T-cell (primary cell): Measurements from ENCODE around the gene ZKSCAN8. TPM values are rescaled to one million over a fixed set of nuclear protein-coding genes. Genes with fewer than 3 reads are reported as not detected.

Experiments
- ATAC-seq, 4 experiments: fragments of 200-7000 bp in 3 of 4; fragments of 150-1000 bp in 1 of 4; cut with Tn5 transposase; replicated peaks in 1 of 4; 1 replicate in 3 of 4; 2 replicates in 1 of 4; pipeline ENCODE4 v1.10.0; 2021; ENCODE audit warnings: moderate library complexity in 3 of 4, mild to moderate bottlenecking in 2 of 4, moderate number of reproducible peaks in 1 of 4
- CTCF ChIA-PET, 2 donors: fragments of 300-600 bp; sonication (Branson Sonifier 250); formaldehyde crosslinking; loops; one replicate each; lab custom pipeline; 2022; ENCODE audit warnings: antibody characterized with exemption in 2 of 2; lab: Charles Lee
- POLR2A ChIA-PET, 2 donors: fragments of 300-600 bp; sonication (Branson Sonifier 250); formaldehyde crosslinking; loops; one replicate each; lab custom pipeline; 2022; ENCODE audit warnings: antibody characterized with exemption in 2 of 2; lab: Charles Lee
- DNase-seq, 35 experiments: peaks; one replicate each; pipeline versions ENCODE4 v3.0.0 to v3.0.0-alpha.2; 2013 to 2023
- H3K27ac ChIP-seq: one replicate; pipeline ENCODE4 v1.5.1; 2013; ENCODE audit warnings: low read length
- H3K27me3 ChIP-seq, 2 experiments: replicated peaks in 1 of 2; 1 replicate in 1 of 2; 2 replicates in 1 of 2; pipeline versions ENCODE4 v1.6.1 to v1.7.0; 2013; ENCODE audit warnings: low read length in 1 of 2, mixed read lengths in 1 of 2; ENCODE audit not compliant: control insufficient read depth in 2 of 2, insufficient read depth in 2 of 2; ENCODE audit errors: extremely low read depth in 1 of 2
- H3K36me3 ChIP-seq, 2 donors: 1 replicate in 1 of 2; 2 replicates in 1 of 2; pipeline versions ENCODE4 v1.6.1 to v1.7.0; 2013; ENCODE audit warnings: low read length in 1 of 2; ENCODE audit not compliant: control insufficient read depth in 2 of 2, insufficient read depth in 1 of 2; ENCODE audit errors: extremely low read depth in 1 of 2
- H3K4me1 ChIP-seq, 2 experiments: 1 replicate in 1 of 2; 2 replicates in 1 of 2; pipeline versions ENCODE4 v1.6.1 to v1.7.0; 2013; ENCODE audit warnings: low read length in 2 of 2, mixed read lengths in 1 of 2; ENCODE audit not compliant: insufficient read depth in 2 of 2, control insufficient read depth in 1 of 2; ENCODE audit errors: extremely low read depth in 1 of 2
- H3K4me3 ChIP-seq, 2 donors: 1 replicate in 1 of 2; 2 replicates in 1 of 2; pipeline versions ENCODE4 v1.5.1 to v1.7.0; 2013; ENCODE audit warnings: mild to moderate bottlenecking in 2 of 2, low read length in 1 of 2, moderate library complexity in 1 of 2; ENCODE audit not compliant: control insufficient read depth in 1 of 2; ENCODE audit errors: extremely low read depth in 1 of 2
- H3K9me3 ChIP-seq: 2 replicates; pipeline ENCODE4 v1.7.0; 2013
- H3K27ac Mint-ChIP-seq, 2 donors: one replicate each; pipeline ENCODE4 v1.8.0; 2020 to 2021; ENCODE audit warnings: mild to moderate bottlenecking in 2 of 2, mixed read lengths in 2 of 2
- H3K27me3 Mint-ChIP-seq, 2 donors: one replicate each; pipeline ENCODE4 v1.8.0; 2021 to 2022; ENCODE audit warnings: mixed read lengths in 2 of 2
- H3K36me3 Mint-ChIP-seq: one replicate; pipeline ENCODE4 v1.8.0; 2021; ENCODE audit warnings: mixed read lengths
- H3K4me1 Mint-ChIP-seq, 3 donors: one replicate each; pipeline ENCODE4 v1.8.0; 2020 to 2022; ENCODE audit warnings: mixed read lengths in 3 of 3, mild to moderate bottlenecking in 1 of 3
- H3K4me3 Mint-ChIP-seq, 3 donors: one replicate each; pipeline ENCODE4 v1.8.0; 2020 to 2022; ENCODE audit warnings: mild to moderate bottlenecking in 3 of 3, mixed read lengths in 3 of 3, moderate library complexity in 3 of 3
- H3K9me3 Mint-ChIP-seq, 3 donors: one replicate each; pipeline ENCODE4 v1.8.0; 2020 to 2022; ENCODE audit warnings: mixed read lengths in 3 of 3
- whole genome bisulfite sequencing: methylation state at CpG from one replicate; pipeline ENCODE4 v1.1.5; 2013; ENCODE audit warnings: missing lambda C conversion rate; ENCODE audit not compliant: insufficient coverage; 5-methylcytosine and 5-hydroxymethylcytosine counted together
- total RNA-seq, 35 experiments: library from RNA in 6 of 35; stranded (reverse) in 6 of 35; fragments of 120-200 nt in 1 of 35; gene quantifications; one replicate each; pipeline versions ENCODE4 v1.2.1 to v1.2.4 and lab custom pipeline; 2013 to 2026

ZKSCAN8 gene
- total RNA-seq, 5 donors from 2014 or later (not counting 1 experiment from before 2014, with no cell fraction given), result 23.3 to 35.7 (median 35.0) TPM

DNA sequence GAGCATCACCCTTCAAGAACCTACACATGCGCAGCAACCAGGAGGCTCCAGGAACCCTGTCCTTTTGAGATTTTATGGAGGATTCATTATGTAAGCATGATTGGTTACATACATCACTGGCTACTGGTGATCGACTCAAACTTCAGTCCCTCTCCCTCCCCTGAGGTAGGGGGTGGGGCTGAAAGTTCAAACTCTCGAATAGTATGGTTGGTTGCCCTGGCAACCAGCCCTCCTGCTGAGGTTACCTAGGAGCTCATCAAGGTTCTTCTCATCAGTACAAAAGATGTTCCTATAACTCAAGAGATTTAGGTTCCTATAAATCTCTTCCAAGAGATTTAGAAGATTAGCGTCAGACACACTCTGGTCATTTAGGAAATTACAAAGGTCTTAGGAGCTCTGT is 61.5 kb downstream of the ZKSCAN8 start:
- DNase-seq (no peak), ATAC-seq (no peak)
- Histone ChIP-seq H3K9me3 (no peaks in the 10 kb centered on the region), H3K4me3 (no peak overlapping the region), H3K36me3 (no peaks in the 10 kb centered on the region), H3K4me1 (peaks cover 0 to 12% of the 10 kb centered on the region in 2 experiments), H3K27ac (no peak overlapping the region), H3K27me3 (peaks cover 17 to 26% of the 10 kb centered on the region in 2 experiments)
- peaks cover 16 to 58% (median 26%) of the 10 kb centered on the region in 3 donors for H3K9me3 Mint-ChIP-seq
- no peak overlapping the region for H3K4me3 Mint-ChIP-seq
- H3K27ac Mint-ChIP-seq, result no peak overlapping the region
- POLR2A ChIA-PET, result no interaction called here
- WGBS, result no CpG with 5 or more reads among the region's 4 CpGs
- CTCF ChIA-PET, result no interaction called here
- peaks cover 10% of the 10 kb centered on the region for H3K36me3 Mint-ChIP-seq
- peaks cover 61 to 70% of the 10 kb centered on the region in 2 donors for H3K27me3 Mint-ChIP-seq
- peaks cover 17 to 21% (median 19%) of the 10 kb centered on the region in 3 donors for H3K4me1 Mint-ChIP-seq

DNA sequence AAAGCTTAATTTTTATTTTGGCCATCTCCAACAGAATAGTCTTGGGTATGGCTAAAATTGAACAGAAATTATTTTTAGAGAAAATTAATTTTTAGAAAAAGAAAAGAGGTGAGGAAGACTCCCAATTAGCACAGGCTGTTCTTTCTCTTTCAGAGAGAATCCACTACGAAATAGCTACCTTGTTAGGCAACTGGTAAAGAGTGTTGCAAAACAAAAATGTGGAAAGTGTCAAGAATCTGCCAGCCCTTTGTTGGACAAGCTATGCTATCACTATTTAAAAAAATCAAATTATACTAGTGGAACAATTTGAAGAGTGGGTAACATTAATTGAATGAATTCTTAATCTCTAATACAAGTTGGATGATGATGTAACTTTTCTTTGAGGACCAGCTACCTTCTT is 64.2 kb downstream of the ZKSCAN8 start:
- Histone ChIP-seq H3K9me3 (peaks cover 2% of the 10 kb centered on the region), H3K27ac (no peak overlapping the region), H3K4me1 (peaks cover 0 to 13% of the 10 kb centered on the region in 2 experiments), H3K36me3 (no peaks in the 10 kb centered on the region), H3K27me3 (peaks cover 29 to 30% of the 10 kb centered on the region in 2 experiments), H3K4me3 (no peak overlapping the region)
- ChIA-PET POLR2A (interaction anchor here (0.5 to 0.7 kb wide), 2 partner anchors 17 to 59 kb away, joined by 3 to 4 read pairs; no protein-coding TSS in a partner anchor), CTCF (interaction anchor here in 1 of 2 donors (1.0 kb wide), 1 partner anchor 14 kb away, joined by 3 read pairs; no protein-coding TSS in a partner anchor)
- no peak overlapping the region for H3K27ac Mint-ChIP-seq
- no peaks in the 10 kb centered on the region for H3K36me3 Mint-ChIP-seq
- H3K9me3 Mint-ChIP-seq, result peaks cover 9 to 35% (median 20%) of the 10 kb centered on the region in 3 donors
- ATAC-seq (no peak), DNase-seq (no peak)
- peaks cover 62 to 68% of the 10 kb centered on the region in 2 donors for H3K27me3 Mint-ChIP-seq
- WGBS, result no CpG with 5 or more reads among the region's 1 CpG
- no peak overlapping the region for H3K4me3 Mint-ChIP-seq
- peaks cover 19 to 24% (median 20%) of the 10 kb centered on the region in 3 donors for H3K4me1 Mint-ChIP-seq

DNA sequence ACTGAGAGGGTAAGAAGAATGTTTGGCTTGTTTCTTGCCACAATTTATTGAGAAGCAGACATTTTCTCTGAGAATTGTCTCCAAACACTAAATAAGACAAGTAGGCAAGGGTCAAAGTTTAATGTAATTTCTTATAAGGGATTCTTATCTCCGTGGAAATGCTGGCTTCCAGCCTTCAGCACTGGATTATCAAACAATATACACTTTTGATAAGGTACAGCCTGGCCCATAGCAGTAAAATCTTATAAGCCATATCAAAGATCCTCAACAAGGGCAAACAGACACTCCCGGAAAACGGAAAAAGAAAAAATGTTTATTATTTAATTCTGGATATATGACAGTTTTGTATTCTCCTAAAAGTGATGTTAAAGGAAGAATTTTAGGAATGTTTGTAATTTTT is 64.8 kb downstream of the ZKSCAN8 start:
- H3K4me1 Mint-ChIP-seq, result peaks cover 20 to 25% (median 20%) of the 10 kb centered on the region in 3 donors
- CTCF ChIA-PET, result interaction anchor here in 1 of 2 donors (0.6 kb wide), 1 partner anchor 82 kb away, joined by 3 read pairs; no protein-coding TSS in a partner anchor

DNA sequence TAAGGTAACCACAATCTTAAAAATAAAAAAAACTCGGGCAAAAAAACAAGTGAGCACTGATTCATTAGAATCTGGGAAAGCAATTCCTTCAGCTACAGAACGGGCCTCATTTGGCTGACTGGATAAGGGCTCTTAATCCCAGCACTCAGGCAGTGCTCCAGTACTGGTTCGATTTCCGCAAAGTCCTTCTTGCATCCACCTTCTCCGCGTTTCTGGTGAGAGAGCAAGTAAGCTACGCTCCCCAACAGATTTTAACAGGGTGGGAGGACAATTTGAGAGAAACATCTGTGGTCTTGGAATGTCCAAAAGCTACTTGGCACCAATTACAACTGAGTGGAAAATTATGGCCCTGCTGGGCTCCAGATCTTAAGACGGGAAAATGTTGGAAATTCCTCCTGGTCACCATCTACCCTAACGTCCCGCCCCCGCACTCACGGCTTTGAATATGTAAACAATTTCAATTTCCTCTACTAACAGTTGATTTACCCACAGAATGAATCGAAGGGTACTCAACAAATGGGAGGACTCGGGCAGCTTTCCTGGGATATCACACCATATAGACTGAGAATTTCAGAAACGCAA is 65.3 kb downstream of the ZKSCAN8 start:
- no peaks in the 10 kb centered on the region for H3K36me3 ChIP-seq
- CTCF ChIA-PET, result interaction anchor here in 1 of 2 donors (0.6 kb wide), 1 partner anchor 82 kb away, joined by 3 read pairs; no protein-coding TSS in a partner anchor
- ATAC-seq (no peak), DNase-seq (no peak)
- H3K9me3 ChIP-seq, result peaks cover 2% of the 10 kb centered on the region
- no peak overlapping the region for H3K27ac ChIP-seq
- Mint-ChIP-seq H3K27ac (no peak overlapping the region), H3K4me3 (peak overlapping the region in 2 of 3 donors; percentile 59 to 66), H3K27me3 (peaks cover 68 to 74% of the 10 kb centered on the region in 2 donors), H3K4me1 (peaks cover 22 to 26% (median 24%) of the 10 kb centered on the region in 3 donors), H3K36me3 (no peaks in the 10 kb centered on the region), H3K9me3 (peaks cover 9 to 35% (median 20%) of the 10 kb centered on the region in 3 donors)
- peaks cover 0 to 16% of the 10 kb centered on the region in 2 experiments for H3K4me1 ChIP-seq
- H3K4me3 ChIP-seq, result peak overlapping the region in 1 of 2 donors; percentile 53
- 8% methylated on average over 12 of the region's 15 CpGs for WGBS
- peaks cover 34 to 40% of the 10 kb centered on the region in 2 experiments for H3K27me3 ChIP-seq
- POLR2A ChIA-PET, result no interaction called here

More for the DNA sequence above, 64.8 kb downstream of the ZKSCAN8 start:
- Mint-ChIP-seq H3K27me3 (peaks cover 63 to 69% of the 10 kb centered on the region in 2 donors), H3K27ac (no peak overlapping the region), H3K4me3 (no peak overlapping the region), H3K36me3 (no peaks in the 10 kb centered on the region), H3K9me3 (peaks cover 9 to 35% (median 20%) of the 10 kb centered on the region in 3 donors)
- no peak for DNase-seq
- ATAC-seq, result no peak
- Histone ChIP-seq H3K36me3 (no peaks in the 10 kb centered on the region), H3K4me1 (peaks cover 0 to 13% of the 10 kb centered on the region in 2 experiments), H3K9me3 (peaks cover 2% of the 10 kb centered on the region), H3K27ac (no peak overlapping the region), H3K27me3 (peaks cover 33 to 35% of the 10 kb centered on the region in 2 experiments), H3K4me3 (no peak overlapping the region)
- POLR2A ChIA-PET, result no interaction called here
- no CpG with 5 or more reads among the region's 3 CpGs for WGBS

DNA sequence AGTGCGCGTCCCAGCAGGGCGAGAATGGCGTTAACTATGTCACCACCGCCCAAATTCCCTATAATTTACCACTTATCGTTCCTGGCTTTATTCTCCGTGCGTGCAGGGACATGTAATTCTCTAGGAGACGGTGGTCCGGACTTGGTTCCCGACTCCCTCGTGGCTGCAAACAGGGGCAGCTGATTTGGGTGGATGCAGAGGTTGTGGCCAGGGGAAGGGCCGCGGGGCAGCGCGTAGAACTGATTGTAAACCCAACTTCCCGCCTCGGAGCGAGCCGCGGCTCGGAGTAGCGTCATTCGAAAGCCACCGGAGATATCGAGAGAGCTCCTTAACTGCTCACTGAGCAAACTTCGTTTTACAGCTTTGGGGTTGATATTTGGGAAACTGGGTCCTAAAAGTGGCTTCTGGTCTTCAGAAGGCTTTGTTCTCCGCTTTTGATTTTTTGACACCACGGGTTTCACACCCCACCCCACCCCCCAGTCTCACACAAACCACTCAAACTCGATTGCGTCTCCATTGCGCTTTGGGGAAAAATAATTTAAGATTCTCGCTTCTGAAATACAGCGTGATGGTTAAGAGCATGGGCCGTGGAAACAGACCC is 65.9 kb downstream of the ZKSCAN8 start:
- ChIA-PET POLR2A (no interaction called here), CTCF (no interaction called here)
- H3K4me3 ChIP-seq, result peak overlapping the region in 1 of 2 donors; percentile 53
- Mint-ChIP-seq H3K4me1 (peaks cover 24 to 26% (median 24%) of the 10 kb centered on the region in 3 donors), H3K4me3 (peak overlapping the region; percentile 10 to 66 (median 59)), H3K27ac (peak overlapping the region in 1 of 2 donors; percentile 62), H3K27me3 (peaks cover 74 to 77% of the 10 kb centered on the region in 2 donors), H3K36me3 (no peaks in the 10 kb centered on the region), H3K9me3 (peaks cover 9 to 35% (median 17%) of the 10 kb centered on the region in 3 donors)
- H3K36me3 ChIP-seq, result no peaks in the 10 kb centered on the region
- peaks cover 37 to 46% of the 10 kb centered on the region in 2 experiments for H3K27me3 ChIP-seq
- H3K4me1 ChIP-seq, result peaks cover 0 to 22% of the 10 kb centered on the region in 2 experiments
- DNase-seq, result peak in 3 of 35 experiments; percentile 6 to 35 (median 7)
- H3K9me3 ChIP-seq, result peaks cover 2% of the 10 kb centered on the region
- WGBS, result 0% methylated on average over 13 of the region's 35 CpGs
- ATAC-seq, result peak in 2 of 4 experiments; percentile 35 to 51
- H3K27ac ChIP-seq, result no peak overlapping the region

DNA sequence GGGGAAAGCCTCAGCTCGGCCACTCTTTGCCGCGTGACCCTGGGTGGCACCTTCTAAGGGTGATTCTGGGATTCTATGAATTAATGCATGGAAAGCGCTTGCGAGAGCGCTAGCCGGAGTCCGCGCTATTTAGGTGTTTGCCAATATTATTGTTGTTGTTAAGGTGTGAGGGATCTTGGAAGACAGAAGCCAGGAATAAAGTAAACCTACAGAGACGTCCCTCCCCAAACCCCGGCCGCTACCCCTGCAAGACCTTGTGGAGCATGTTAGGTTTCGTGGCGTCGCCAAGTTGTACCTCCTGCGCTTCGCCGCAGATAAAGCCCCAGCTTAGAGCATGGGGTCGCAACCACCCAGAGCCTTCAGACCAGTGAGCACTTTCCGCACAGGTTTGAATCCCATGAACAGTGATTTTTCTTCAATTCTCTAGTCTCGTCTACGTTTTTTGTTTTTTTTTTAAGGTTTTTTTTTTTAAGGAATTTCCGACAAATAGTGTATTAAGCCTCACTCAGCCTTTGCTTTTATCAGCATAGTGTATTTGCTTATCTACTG is 66.5 kb downstream of the ZKSCAN8 start:
- CTCF ChIA-PET, result no interaction called here

More for the DNA sequence above, 66.5 kb downstream of the ZKSCAN8 start:
- Mint-ChIP-seq H3K9me3 (peaks cover 9 to 32% (median 17%) of the 10 kb centered on the region in 3 donors), H3K36me3 (no peaks in the 10 kb centered on the region), H3K4me3 (no peak overlapping the region), H3K27ac (no peak overlapping the region), H3K4me1 (peaks cover 25 to 29% (median 27%) of the 10 kb centered on the region in 3 donors), H3K27me3 (peaks cover 79 to 82% of the 10 kb centered on the region in 2 donors)
- POLR2A ChIA-PET, result no interaction called here
- Histone ChIP-seq H3K9me3 (peaks cover 5% of the 10 kb centered on the region), H3K36me3 (no peaks in the 10 kb centered on the region), H3K4me1 (peaks cover 2 to 26% of the 10 kb centered on the region in 2 experiments), H3K27me3 (peaks cover 42 to 48% of the 10 kb centered on the region in 2 experiments), H3K27ac (no peak overlapping the region), H3K4me3 (peak overlapping the region in 1 of 2 donors; percentile 53)
- ATAC-seq (no peak), DNase-seq (no peak)
- 9% methylated on average over 13 of the region's 23 CpGs for WGBS
